HEK293 (cell line): ENCODE data around the gene DENR.

Source experiments
- CTCF ChIA-PET: fragments of 350-600 bp; formaldehyde crosslinking; extraction: SDS; loops from one replicate; lab custom pipeline; 2021; ENCODE audit warnings: antibody characterized with exemption; lab: Yijun Ruan, JAX
- POLR2A ChIA-PET: fragments of 300-600 bp; formaldehyde crosslinking; extraction: SDS; loops from one replicate; lab custom pipeline; 2020; ENCODE audit warnings: antibody characterized with exemption, inconsistent platforms; lab: Yijun Ruan, JAX
- H3K27ac ChIP-seq: fragments of 200-500 bp; sonication (Bioruptor generic); 2 replicates; pipeline ENCODE4 v1.5.1; 2014; ENCODE audit warnings: low read depth, low read length, control low read depth, inconsistent platforms; ENCODE audit errors: extremely low read depth
- H3K36me3 ChIP-seq, 2 experiments: fragments of 200-500 bp in 1 of 2; sonication (Bioruptor generic) in 1 of 2; 1 replicate in 1 of 2; 2 replicates in 1 of 2; pipeline ENCODE4 v1.5.1; 2014 to 2017; ENCODE audit warnings: inconsistent platforms in 2 of 2, low read length in 2 of 2; ENCODE audit not compliant: control insufficient read depth in 2 of 2, insufficient read depth in 1 of 2
- H3K4me1 ChIP-seq: fragments of 200-500 bp; sonication (Bioruptor generic); 2 replicates; pipeline ENCODE4 v1.5.1; 2014; ENCODE audit warnings: mild to moderate bottlenecking, low read length, inconsistent platforms; ENCODE audit not compliant: control insufficient read depth, insufficient read depth
- H3K4me3 ChIP-seq: 2 replicates; pipeline ENCODE4 v1.5.1; 2011; ENCODE audit warnings: low read depth, mild to moderate bottlenecking, control low read depth, low read length, moderate library complexity
- H3K9me3 ChIP-seq: fragments of 200-500 bp; sonication (Bioruptor generic); 2 replicates; pipeline ENCODE4 v1.5.1; 2014; ENCODE audit warnings: low read depth, low read length, inconsistent platforms; ENCODE audit not compliant: control insufficient read depth, insufficient read depth
- KLF7 ChIP-seq: fragments of 450-650 bp; formaldehyde crosslinking; IDR thresholded peaks from 2 replicates; pipeline ENCODE4 v1.5.1; 2016; ENCODE audit warnings: missing biosample characterization, missing genetic modification characterization, borderline replicate concordance
- REPIN1 ChIP-seq: fragments of 450-650 bp; formaldehyde crosslinking; IDR thresholded peaks from 2 replicates; pipeline ENCODE4 v1.5.1; 2017; ENCODE audit warnings: missing biosample characterization, missing genetic modification characterization, low read depth
- SALL2 ChIP-seq: fragments of 450-650 bp; formaldehyde crosslinking; IDR thresholded peaks from 2 replicates; pipeline ENCODE4 v1.5.0; 2017; ENCODE audit warnings: missing biosample characterization, mild to moderate bottlenecking, missing genetic modification characterization, borderline replicate concordance
- SCRT2 ChIP-seq: fragments of 450-650 bp; formaldehyde crosslinking; IDR thresholded peaks from 2 replicates; pipeline ENCODE4 v1.5.1; 2016; ENCODE audit warnings: missing biosample characterization, missing genetic modification characterization
- ZBTB8A ChIP-seq: fragments of 450-650 bp; formaldehyde crosslinking; IDR thresholded peaks from 2 replicates; pipeline ENCODE4 v1.5.1; 2016; ENCODE audit warnings: missing biosample characterization, missing genetic modification characterization
- ZFP37 ChIP-seq: fragments of 450-650 bp; formaldehyde crosslinking; IDR thresholded peaks from 2 replicates; pipeline ENCODE4 v1.5.1; 2016; ENCODE audit warnings: missing biosample characterization, missing genetic modification characterization
- ZNF121 ChIP-seq: fragments of 450-650 bp; formaldehyde crosslinking; IDR thresholded peaks from 2 replicates; pipeline ENCODE4 v1.5.1; 2016; ENCODE audit warnings: missing biosample characterization, missing genetic modification characterization
- ZNF155 ChIP-seq: fragments of 450-650 bp; formaldehyde crosslinking; IDR thresholded peaks from 2 replicates; pipeline ENCODE4 v1.5.1; 2016; ENCODE audit warnings: missing biosample characterization, missing genetic modification characterization
- ZNF248 ChIP-seq: fragments of 450-650 bp; formaldehyde crosslinking; IDR thresholded peaks from 2 replicates; pipeline ENCODE4 v1.5.1; 2017; ENCODE audit warnings: missing biosample characterization, missing genetic modification characterization
- ZNF302 ChIP-seq: fragments of 450-650 bp; formaldehyde crosslinking; IDR thresholded peaks from 2 replicates; pipeline ENCODE4 v1.5.1; 2016; ENCODE audit warnings: missing biosample characterization, missing genetic modification characterization, low read depth
- ZNF423 ChIP-seq: fragments of 450-650 bp; formaldehyde crosslinking; IDR thresholded peaks from 2 replicates; pipeline ENCODE4 v1.5.1; 2016; ENCODE audit warnings: missing biosample characterization, missing genetic modification characterization
- ZNF426 ChIP-seq: fragments of 450-650 bp; formaldehyde crosslinking; IDR thresholded peaks from 2 replicates; pipeline ENCODE4 v1.5.1; 2017; ENCODE audit warnings: missing biosample characterization, missing genetic modification characterization, mild to moderate bottlenecking, inconsistent platforms, moderate library complexity
- ZNF561 ChIP-seq: fragments of 450-650 bp; IDR thresholded peaks from 2 replicates; pipeline ENCODE4 v1.5.1; 2018; ENCODE audit warnings: missing biosample characterization, missing genetic modification characterization, borderline replicate concordance
- ZNF621 ChIP-seq: fragments of 450-650 bp; formaldehyde crosslinking; IDR thresholded peaks from 2 replicates; pipeline ENCODE4 v1.5.1; 2017; ENCODE audit warnings: missing biosample characterization, missing genetic modification characterization
- ZNF664 ChIP-seq: fragments of 450-650 bp; formaldehyde crosslinking; IDR thresholded peaks from 2 replicates; pipeline ENCODE4 v1.5.1; 2016; ENCODE audit warnings: missing biosample characterization, missing genetic modification characterization
- ZNF76 ChIP-seq: fragments of 450-650 bp; formaldehyde crosslinking; IDR thresholded peaks from 2 replicates; pipeline ENCODE4; 2016; ENCODE audit warnings: low read depth, missing biosample characterization, missing genetic modification characterization, borderline replicate concordance
- TF ChIP-seq, protein P1 (sequence below): fragments of 450-650 bp; formaldehyde crosslinking; optimal IDR thresholded peaks from 2 replicates; pipeline ENCODE3; 2016; ENCODE audit warnings: missing biosample characterization, mild to moderate bottlenecking, missing genetic modification characterization
- TF ChIP-seq, protein P2 (sequence below): fragments of 450-650 bp; formaldehyde crosslinking; IDR thresholded peaks from 2 replicates; pipeline ENCODE4 v1.5.1; 2017; ENCODE audit warnings: missing biosample characterization, mild to moderate bottlenecking, missing genetic modification characterization, moderate library complexity

The DENR gene

DNA sequence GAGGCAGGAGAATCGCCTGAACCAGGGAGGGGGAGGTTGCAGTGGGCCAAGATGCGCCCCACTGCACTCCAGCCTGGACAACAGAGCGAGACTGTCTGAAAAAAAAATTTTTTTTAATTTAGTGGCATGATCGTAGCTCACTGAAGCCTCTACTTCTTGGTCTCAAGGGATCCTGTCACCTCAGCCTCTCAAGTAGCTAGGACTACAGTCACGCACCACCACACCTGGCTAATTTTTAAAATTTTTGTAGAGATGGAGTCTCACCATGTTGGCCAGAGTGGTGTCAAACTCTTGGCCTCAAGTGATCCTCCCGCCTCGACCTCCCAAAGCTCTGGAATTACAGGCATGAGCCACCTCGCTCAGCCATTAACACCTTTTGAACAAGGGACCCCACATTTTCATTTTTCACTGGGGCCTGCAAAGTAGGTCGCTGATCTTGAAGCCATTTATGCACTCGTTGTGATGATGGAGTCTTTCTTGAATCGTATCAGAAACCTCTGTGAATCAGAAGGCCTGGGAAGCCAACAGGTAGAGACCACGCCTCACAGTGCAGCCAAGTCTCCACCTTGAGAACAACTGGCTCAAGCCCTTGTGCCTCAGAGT, 27.9 kb upstream of the DENR start:
- no peak overlapping the region for H3K27ac ChIP-seq
- no peaks in the 10 kb centered on the region for H3K4me1 ChIP-seq
- TF ChIP-seq ZNF561 (tag by site-specific recombination) (no peak), ZNF426 (tag by site-specific recombination) (no peak), ZNF302 (tag by site-specific recombination) (no peak), ZFP37 (tag by site-specific recombination) (no peak), ZNF155 (tag by site-specific recombination) (no peak), SCRT2 (tag by site-specific recombination) (no peak), ZNF248 (tag by site-specific recombination) (no peak), REPIN1 (tag by site-specific recombination) (no peak), ZNF664 (no peak), SALL2 (no peak), ZNF621 (tag by site-specific recombination) (no peak), KLF7 (tag by site-specific recombination) (no peak), ZNF423 (tag by site-specific recombination) (no peak)
- TF ChIP-seq, protein P1, sequence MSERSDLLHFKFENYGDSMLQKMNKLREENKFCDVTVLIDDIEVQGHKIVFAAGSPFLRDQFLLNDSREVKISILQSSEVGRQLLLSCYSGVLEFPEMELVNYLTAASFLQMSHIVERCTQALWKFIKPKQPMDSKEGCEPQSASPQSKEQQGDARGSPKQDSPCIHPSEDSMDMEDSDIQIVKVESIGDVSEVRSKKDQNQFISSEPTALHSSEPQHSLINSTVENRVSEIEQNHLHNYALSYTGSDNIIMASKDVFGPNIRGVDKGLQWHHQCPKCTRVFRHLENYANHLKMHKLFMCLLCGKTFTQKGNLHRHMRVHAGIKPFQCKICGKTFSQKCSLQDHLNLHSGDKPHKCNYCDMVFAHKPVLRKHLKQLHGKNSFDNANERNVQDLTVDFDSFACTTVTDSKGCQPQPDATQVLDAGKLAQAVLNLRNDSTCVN (tag by site-specific recombination): no peak
- TF ChIP-seq, protein P2, sequence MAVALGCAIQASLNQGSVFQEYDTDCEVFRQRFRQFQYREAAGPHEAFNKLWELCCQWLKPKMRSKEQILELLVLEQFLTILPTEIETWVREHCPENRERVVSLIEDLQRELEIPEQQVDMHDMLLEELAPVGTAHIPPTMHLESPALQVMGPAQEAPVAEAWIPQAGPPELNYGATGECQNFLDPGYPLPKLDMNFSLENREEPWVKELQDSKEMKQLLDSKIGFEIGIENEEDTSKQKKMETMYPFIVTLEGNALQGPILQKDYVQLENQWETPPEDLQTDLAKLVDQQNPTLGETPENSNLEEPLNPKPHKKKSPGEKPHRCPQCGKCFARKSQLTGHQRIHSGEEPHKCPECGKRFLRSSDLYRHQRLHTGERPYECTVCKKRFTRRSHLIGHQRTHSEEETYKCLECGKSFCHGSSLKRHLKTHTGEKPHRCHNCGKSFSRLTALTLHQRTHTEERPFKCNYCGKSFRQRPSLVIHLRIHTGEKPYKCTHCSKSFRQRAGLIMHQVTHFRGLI (tag by site-specific recombination): no peak
- ChIA-PET POLR2A (no interaction called here), CTCF (interaction anchor here (0.7 to 1.8 kb wide), 3 partner anchors 69 to 227 kb away, joined by 3 to 6 read pairs (median 3); no protein-coding TSS in a partner anchor)
- H3K9me3 ChIP-seq: no peaks in the 10 kb centered on the region
- no peaks in the 10 kb centered on the region for H3K36me3 ChIP-seq
- H3K4me3 ChIP-seq: no peak overlapping the region

DNA sequence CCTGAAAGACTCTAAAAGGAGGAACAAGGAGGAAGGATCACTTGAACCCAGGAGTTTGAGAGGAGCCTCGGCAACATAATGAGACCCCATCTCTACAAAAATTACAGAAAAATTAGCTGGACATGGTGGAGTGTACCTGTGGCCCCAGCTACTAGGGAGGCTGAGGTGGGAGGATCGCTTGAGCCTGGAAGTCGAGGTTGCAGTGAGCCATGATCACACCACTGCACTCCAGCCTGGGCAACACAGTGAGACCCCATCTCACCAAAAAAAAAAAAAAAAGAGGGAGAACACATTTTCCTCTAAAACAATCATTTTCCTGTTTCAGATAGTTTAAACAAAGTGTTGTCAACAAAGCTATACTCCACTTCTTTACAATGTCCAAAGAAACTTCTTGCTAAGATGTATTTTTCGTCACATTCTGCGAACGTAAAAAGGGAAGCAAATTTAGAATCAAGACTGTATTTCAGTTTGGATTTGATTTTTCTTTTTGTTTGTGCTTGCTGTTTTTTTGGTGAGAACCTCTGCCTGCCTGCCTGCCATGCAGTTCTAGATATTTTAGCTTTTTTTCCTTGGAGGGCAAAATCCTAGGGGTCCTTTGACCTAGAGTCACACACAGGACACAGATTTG, 27.1 kb upstream of the DENR start:
- no peaks in the 10 kb centered on the region for H3K4me1 ChIP-seq
- no peak overlapping the region for H3K27ac ChIP-seq
- no peaks in the 10 kb centered on the region for H3K36me3 ChIP-seq
- CTCF ChIA-PET: interaction anchor here (0.7 to 1.3 kb wide), 3 partner anchors 55 to 88 kb away, joined by 3 to 8 read pairs (median 3); no protein-coding TSS in a partner anchor
- no peaks in the 10 kb centered on the region for H3K9me3 ChIP-seq
- TF ChIP-seq ZNF121 (tag by site-specific recombination) (peak; percentile 79), ZNF76 (no peak)
- no peak overlapping the region for H3K4me3 ChIP-seq
- POLR2A ChIA-PET: interaction anchor here (0.5 kb wide), 1 partner anchor 500 kb away, joined by 5 read pairs; no protein-coding TSS in a partner anchor

DNA sequence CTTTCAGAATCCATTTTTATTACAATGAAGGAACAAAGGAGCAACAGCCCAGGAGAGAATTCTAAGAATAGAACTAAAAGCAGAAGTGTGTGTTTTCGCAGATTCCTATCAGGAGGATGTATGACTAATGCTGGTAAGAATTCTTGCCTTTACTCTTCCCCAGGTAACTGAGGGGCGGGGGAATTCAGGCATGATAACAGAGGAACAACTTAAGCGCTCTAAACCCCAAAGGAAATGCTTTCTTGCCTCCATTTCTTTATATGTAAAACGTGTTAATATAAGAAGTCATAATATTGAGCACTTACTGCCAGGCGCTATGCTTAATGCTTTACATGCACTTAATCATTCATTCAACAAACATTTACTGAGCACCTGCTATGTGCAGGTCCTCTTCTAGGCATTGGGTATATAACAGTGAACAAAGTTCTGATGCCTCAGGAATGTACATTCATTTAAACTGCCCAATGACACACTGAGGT, 26.5 kb upstream of the DENR start:
- POLR2A ChIA-PET: interaction anchor here (0.5 kb wide), 1 partner anchor 501 kb away, joined by 5 read pairs; no protein-coding TSS in a partner anchor
- H3K27ac ChIP-seq: no peak overlapping the region
- no peaks in the 10 kb centered on the region for H3K9me3 ChIP-seq
- no peak for TF ChIP-seq ZBTB8A (tag by site-specific recombination)
- peak; percentile 85; the same call in 1 of the 2 replicates for TF ChIP-seq ZNF664
- CTCF ChIA-PET: interaction anchor here (0.7 to 1.3 kb wide), 3 partner anchors 56 to 88 kb away, joined by 3 to 8 read pairs (median 3); no protein-coding TSS in a partner anchor
- H3K4me1 ChIP-seq: no peaks in the 10 kb centered on the region
- H3K36me3 ChIP-seq: no peaks in the 10 kb centered on the region
- H3K4me3 ChIP-seq: no peak overlapping the region
